OCI-LY3 (cell line): Measurements from ENCODE around the gene RAD51B.
"Not testable (repeated sequence)": the region's sequence is repeated elsewhere in the genome, so short reads cannot be mapped to it uniquely, and the experiment has no call there.

Source experiments
- H2AFZ ChIP-seq: fragments of 200-600, 300-600 bp; shearing (Covaris generic); 2 replicates; pipeline ENCODE4 v1.6.0; 2014; ENCODE audit warnings: antibody characterized with exemption, low read depth, low read length
- H3K27ac ChIP-seq: fragments of 200-600, 300-600 bp; sonication (generic); 2 replicates; pipeline ENCODE4 v1.5.1; 2014; ENCODE audit warnings: mild to moderate bottlenecking, low read length, moderate library complexity, mixed read lengths
- H3K27me3 ChIP-seq: fragments of 200-600, 300-600 bp; sonication (generic); 2 replicates; pipeline ENCODE4 v1.6.1; 2014; ENCODE audit warnings: low read depth, low read length, mixed read lengths
- H3K36me3 ChIP-seq: fragments of 200-600, 300-600 bp; sonication (generic); replicated peaks from 2 replicates; pipeline ENCODE3; 2014; ENCODE audit warnings: low read depth, low read length, mixed read lengths
- H3K4me1 ChIP-seq: fragments of 300-600, 200-600 bp; sonication (generic); 2 replicates; pipeline ENCODE4 v1.6.1; 2014; ENCODE audit warnings: low read length, mixed read lengths
- H3K4me2 ChIP-seq: fragments of 200-600, 300-600 bp; sonication (generic); 2 replicates; pipeline ENCODE4 v1.6.1; 2014; ENCODE audit warnings: low read length, mixed read lengths
- H3K4me3 ChIP-seq: fragments of 300-600, 200-600 bp; sonication (generic); 2 replicates; pipeline ENCODE4 v1.5.1; 2014; ENCODE audit warnings: antibody characterized with exemption, mild to moderate bottlenecking, low read length, moderate library complexity
- H3K79me2 ChIP-seq: fragments of 300-600, 200-600 bp; shearing (Covaris generic); 2 replicates; pipeline ENCODE4 v1.6.1; 2014; ENCODE audit warnings: mild to moderate bottlenecking, low read length, mixed read lengths
- H3K9ac ChIP-seq: fragments of 300-600, 200-600 bp; shearing (Covaris generic); 2 replicates; pipeline ENCODE4 v1.6.0; 2014; ENCODE audit warnings: mild to moderate bottlenecking, low read length, moderate library complexity
- H3K9me3 ChIP-seq: fragments of 200-600, 300-600 bp; shearing (Covaris generic); 2 replicates; pipeline ENCODE4 v1.6.1; 2014; ENCODE audit warnings: low read length, mixed read lengths; ENCODE audit not compliant: insufficient read depth
- H4K20me1 ChIP-seq: fragments of 200-600, 300-600 bp; sonication (generic); 2 replicates; pipeline ENCODE4 v1.6.1; 2016; ENCODE audit warnings: low read length, mixed read lengths; ENCODE audit not compliant: insufficient read depth
- EZH2phosphoT487 ChIP-seq: fragments of 200-600 bp; shearing (Covaris generic); IDR thresholded peaks from 2 replicates; pipeline ENCODE4 v1.6.1; 2018; ENCODE audit warnings: antibody characterized with exemption, mixed run types, low read depth
- TF ChIP-seq, protein P1 (sequence below): fragments of 200-600, 300-600 bp; sonication (generic); IDR thresholded peaks from 2 replicates; pipeline ENCODE4 v1.5.1; 2014; ENCODE audit warnings: antibody characterized with exemption, low read length, low read depth

The RAD51B gene

DNA sequence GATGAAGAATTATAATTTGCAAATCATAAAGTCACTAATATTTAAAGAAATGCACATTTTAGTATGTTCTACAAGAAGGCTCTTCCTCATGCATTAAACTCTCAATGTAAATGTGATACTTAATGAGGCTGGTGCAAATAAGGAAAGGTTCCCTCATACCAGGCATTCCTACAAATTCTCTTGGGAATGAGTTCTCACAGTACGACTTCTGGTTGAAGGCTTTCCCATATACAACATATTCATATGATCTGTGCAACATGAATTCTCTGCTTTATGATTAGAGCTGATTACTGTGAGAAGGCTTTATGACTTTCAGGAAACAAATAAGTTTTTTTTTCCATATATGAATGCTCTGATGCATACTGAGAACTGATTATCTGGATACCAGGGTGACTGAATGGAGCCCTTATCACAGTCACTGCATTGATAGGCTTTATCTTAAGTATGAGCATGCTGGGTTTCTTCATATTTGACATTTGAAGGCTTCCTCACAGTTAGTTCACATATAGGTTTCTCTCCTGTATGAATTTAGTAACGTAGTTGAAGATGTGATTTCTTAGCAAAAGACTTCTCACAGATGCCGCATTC is 293.9 kb downstream of the RAD51B start:
- Histone ChIP-seq H2AFZ (no peak overlapping the region), H3K4me2 (no peak overlapping the region), H3K36me3 (no peaks in the 10 kb centered on the region), H4K20me1 (no peaks in the 10 kb centered on the region), H3K79me2 (no peaks in the 10 kb centered on the region), H3K27ac (no peak overlapping the region), H3K4me1 (no peaks in the 10 kb centered on the region), H3K4me3 (no peak overlapping the region), H3K27me3 (no peaks in the 10 kb centered on the region), H3K9ac (no peak overlapping the region), H3K9me3 (no peaks in the 10 kb centered on the region)
- TF ChIP-seq, protein P1, sequence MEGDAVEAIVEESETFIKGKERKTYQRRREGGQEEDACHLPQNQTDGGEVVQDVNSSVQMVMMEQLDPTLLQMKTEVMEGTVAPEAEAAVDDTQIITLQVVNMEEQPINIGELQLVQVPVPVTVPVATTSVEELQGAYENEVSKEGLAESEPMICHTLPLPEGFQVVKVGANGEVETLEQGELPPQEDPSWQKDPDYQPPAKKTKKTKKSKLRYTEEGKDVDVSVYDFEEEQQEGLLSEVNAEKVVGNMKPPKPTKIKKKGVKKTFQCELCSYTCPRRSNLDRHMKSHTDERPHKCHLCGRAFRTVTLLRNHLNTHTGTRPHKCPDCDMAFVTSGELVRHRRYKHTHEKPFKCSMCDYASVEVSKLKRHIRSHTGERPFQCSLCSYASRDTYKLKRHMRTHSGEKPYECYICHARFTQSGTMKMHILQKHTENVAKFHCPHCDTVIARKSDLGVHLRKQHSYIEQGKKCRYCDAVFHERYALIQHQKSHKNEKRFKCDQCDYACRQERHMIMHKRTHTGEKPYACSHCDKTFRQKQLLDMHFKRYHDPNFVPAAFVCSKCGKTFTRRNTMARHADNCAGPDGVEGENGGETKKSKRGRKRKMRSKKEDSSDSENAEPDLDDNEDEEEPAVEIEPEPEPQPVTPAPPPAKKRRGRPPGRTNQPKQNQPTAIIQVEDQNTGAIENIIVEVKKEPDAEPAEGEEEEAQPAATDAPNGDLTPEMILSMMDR: no peak
- TF ChIP-seq EZH2phosphoT487: no peak

GRCh38 chr14:68115952-68116351 is 296.4 kb downstream of the RAD51B start:
- H2AFZ ChIP-seq, H3K79me2 ChIP-seq, H3K27ac ChIP-seq, H3K9ac ChIP-seq, H4K20me1 ChIP-seq, H3K36me3 ChIP-seq, H3K27me3 ChIP-seq, H3K9me3 ChIP-seq, H3K4me2 ChIP-seq, H3K4me1 ChIP-seq, H3K4me3 ChIP-seq: not testable (repeated sequence)

- Histone ChIP-seq H3K9me3 (no peaks in the 10 kb centered on the region), H4K20me1 (no peaks in the 10 kb centered on the region), H3K36me3 (no peaks in the 10 kb centered on the region), H3K79me2 (no peaks in the 10 kb centered on the region), H3K27me3 (no peaks in the 10 kb centered on the region), H2AFZ (no peak overlapping the region), H3K4me3 (no peak overlapping the region), H3K27ac (no peak overlapping the region), H3K4me2 (no peak overlapping the region), H3K4me1 (no peaks in the 10 kb centered on the region), H3K9ac (no peak overlapping the region)
- no peak for TF ChIP-seq EZH2phosphoT487
- TF ChIP-seq, protein P1: no peak
Observed at GRCh38 chr14:68122651-68123050, 303.1 kb downstream of the RAD51B start.

DNA sequence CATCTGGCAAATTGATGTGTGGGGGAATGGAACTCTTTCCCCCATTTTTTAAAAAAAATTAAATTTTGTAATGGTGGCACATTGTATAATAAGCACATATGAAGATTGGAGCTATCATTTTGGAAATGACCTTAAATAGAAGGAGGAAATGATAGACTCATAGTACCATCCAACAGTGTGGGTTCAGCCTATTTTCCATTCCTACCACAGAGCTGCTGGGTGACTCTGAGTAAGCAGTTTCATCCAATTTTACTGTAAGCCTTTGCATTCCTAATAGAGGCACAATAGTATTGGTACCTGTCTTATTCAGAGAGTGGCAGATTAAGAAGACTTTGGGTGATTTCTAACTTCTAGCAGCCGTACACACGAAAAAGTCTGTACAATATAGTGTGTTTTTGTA is 304.5 kb downstream of the RAD51B start:
- no peaks in the 10 kb centered on the region for H3K27me3 ChIP-seq
- no peaks in the 10 kb centered on the region for H3K4me1 ChIP-seq
- no peak overlapping the region for H3K9ac ChIP-seq
- no peak overlapping the region for H2AFZ ChIP-seq
- no peaks in the 10 kb centered on the region for H3K36me3 ChIP-seq
- no peaks in the 10 kb centered on the region for H3K9me3 ChIP-seq
- TF ChIP-seq, protein P1: no peak
- no peak for TF ChIP-seq EZH2phosphoT487
- H3K4me3 ChIP-seq: no peak overlapping the region
- H3K27ac ChIP-seq: no peak overlapping the region
- H3K79me2 ChIP-seq: no peaks in the 10 kb centered on the region
- no peaks in the 10 kb centered on the region for H4K20me1 ChIP-seq
- H3K4me2 ChIP-seq: no peak overlapping the region
